ENCODE results near the gene PRLR. TPM values are rescaled to one million over a fixed set of nuclear protein-coding genes. Genes with fewer than 3 reads are reported as not detected.

Gene PRLR
- total RNA-seq, result not detected in 2 replicates

GRCh38 chr5:35230038-35230611, at the start of gene PRLR:
Gene PRLR, minus strand, starts transcription at chr5:35230487. Its CDS starts 140,867 bp downstream, at chr5:35089620.

GRCh38 chr5:35047785-35048404, 182.4 kb downstream of the PRLR start, which contains the start of gene AGXT2:
Gene AGXT2, minus strand, starts transcription at chr5:35047949. Its CDS starts 57 bp downstream, at chr5:35047892.

Other genes with a start within 250 kb of the PRLR start
- not detected in 2 replicates for gene AGXT2, start 182.5 kb downstream of the PRLR start, total RNA-seq

All from endothelial cell of coronary artery (primary cell).